Neural crest cell (in vitro differentiated cells): ENCODE results near the gene ASXL3. TPM values are rescaled to one million over a fixed set of nuclear protein-coding genes. Genes with fewer than 3 reads are reported as not detected.

Experiments used
- DNase-seq: peaks from one replicate; pipeline ENCODE4 v3.0.0; 2021; ENCODE audit warnings: low read depth, mixed read lengths, low spot score
- H3K27ac Mint-ChIP-seq: one replicate; pipeline ENCODE4 v1.8.0; 2021; ENCODE audit warnings: mild to moderate bottlenecking, mixed read lengths; ENCODE audit not compliant: unreplicated experiment
- H3K27me3 Mint-ChIP-seq: 2 replicates; pipeline ENCODE4 v1.8.0; 2021; ENCODE audit warnings: low read depth, mild to moderate bottlenecking, mixed read lengths
- H3K36me3 Mint-ChIP-seq: 2 replicates; pipeline ENCODE4 v1.8.0; 2021; ENCODE audit warnings: low read depth, mild to moderate bottlenecking, mixed read lengths
- H3K4me1 Mint-ChIP-seq: 2 replicates; pipeline ENCODE4 v1.8.0; 2021; ENCODE audit warnings: mixed read lengths
- H3K4me3 Mint-ChIP-seq: one replicate; pipeline ENCODE4 v1.8.0; 2021; ENCODE audit warnings: mild to moderate bottlenecking, mixed read lengths
- H3K9me3 Mint-ChIP-seq: 2 replicates; pipeline ENCODE4 v1.8.0; 2021; ENCODE audit warnings: mixed read lengths
- CTCF ChIP-seq: fragments of 200-600 bp; sonication (generic); conservative IDR thresholded peaks from 2 replicates; pipeline ENCODE4 v1.5.0; 2021; ENCODE audit warnings: antibody characterized with exemption, mild to moderate bottlenecking
- total RNA-seq: library from RNA; stranded (reverse); gene quantifications from 2 replicates; pipeline ENCODE4 v1.2.1, GENCODE V29; 2021

ASXL3 gene
- total RNA-seq, 1 donor from 2014 or later = 14.5 TPM

GRCh38 chr18:33682436-33682835, 104.4 kb downstream of the ASXL3 start:
- no peaks in the 10 kb centered on the region for H3K27me3 Mint-ChIP-seq
- H3K4me1 Mint-ChIP-seq = no peaks in the 10 kb centered on the region
- peaks cover 24% of the 10 kb centered on the region for H3K36me3 Mint-ChIP-seq
- peaks cover 12% of the 10 kb centered on the region for H3K9me3 Mint-ChIP-seq
- H3K27ac Mint-ChIP-seq = no peak overlapping the region
- H3K4me3 Mint-ChIP-seq = no peak overlapping the region
- TF ChIP-seq CTCF = no peak
- DNase-seq = no peak

GRCh38 chr18:33694593-33694992, 116.6 kb downstream of the ASXL3 start:
- Mint-ChIP-seq H3K4me1 (peaks cover 11% of the 10 kb centered on the region), H3K4me3 (no peak overlapping the region), H3K27ac (no peak overlapping the region), H3K36me3 (peaks cover 12% of the 10 kb centered on the region), H3K27me3 (no peaks in the 10 kb centered on the region), H3K9me3 (peaks cover 4% of the 10 kb centered on the region)
- DNase-seq = no peak
- no peak for TF ChIP-seq CTCF

GRCh38 chr18:33696332-33697162, 118.5 kb downstream of the ASXL3 start:
- peaks cover 3% of the 10 kb centered on the region for H3K4me1 Mint-ChIP-seq
- no peak for DNase-seq
- no peak for TF ChIP-seq CTCF
- no peak overlapping the region for H3K27ac Mint-ChIP-seq
- H3K4me3 Mint-ChIP-seq = no peak overlapping the region
- no peaks in the 10 kb centered on the region for H3K27me3 Mint-ChIP-seq
- peaks cover 2% of the 10 kb centered on the region for H3K36me3 Mint-ChIP-seq
- peaks cover 2% of the 10 kb centered on the region for H3K9me3 Mint-ChIP-seq

GRCh38 chr18:33697498-33697897, 119.5 kb downstream of the ASXL3 start:
- H3K4me3 Mint-ChIP-seq = no peak overlapping the region
- no peak overlapping the region for H3K27ac Mint-ChIP-seq
- peaks cover 2% of the 10 kb centered on the region for H3K36me3 Mint-ChIP-seq
- H3K4me1 Mint-ChIP-seq = no peaks in the 10 kb centered on the region
- TF ChIP-seq CTCF = no peak
- H3K9me3 Mint-ChIP-seq = peaks cover 2% of the 10 kb centered on the region
- H3K27me3 Mint-ChIP-seq = no peaks in the 10 kb centered on the region
- no peak for DNase-seq

GRCh38 chr18:33699372-33699771, 121.4 kb downstream of the ASXL3 start:
- peaks cover 2% of the 10 kb centered on the region for H3K9me3 Mint-ChIP-seq
- no peaks in the 10 kb centered on the region for H3K27me3 Mint-ChIP-seq
- peaks cover 2% of the 10 kb centered on the region for H3K36me3 Mint-ChIP-seq
- H3K4me3 Mint-ChIP-seq = no peak overlapping the region
- no peak for DNase-seq
- H3K27ac Mint-ChIP-seq = no peak overlapping the region
- H3K4me1 Mint-ChIP-seq = no peaks in the 10 kb centered on the region
- TF ChIP-seq CTCF = no peak
